HEK293 (cell line): ENCODE measurements around the gene LETM1.

Experiments used
- CTCF ChIA-PET: fragments of 350-600 bp; formaldehyde crosslinking; extraction: SDS; loops from one replicate; lab custom pipeline; 2021; ENCODE audit warnings: antibody characterized with exemption; lab: Yijun Ruan, JAX
- POLR2A ChIA-PET: fragments of 300-600 bp; formaldehyde crosslinking; extraction: SDS; loops from one replicate; lab custom pipeline; 2020; ENCODE audit warnings: antibody characterized with exemption, inconsistent platforms; lab: Yijun Ruan, JAX
- H3K27ac ChIP-seq: fragments of 200-500 bp; sonication (Bioruptor generic); 2 replicates; pipeline ENCODE4 v1.5.1; 2014; ENCODE audit warnings: low read depth, low read length, control low read depth, inconsistent platforms; ENCODE audit errors: extremely low read depth
- H3K36me3 ChIP-seq, 2 experiments: fragments of 200-500 bp in 1 of 2; sonication (Bioruptor generic) in 1 of 2; 1 replicate in 1 of 2; 2 replicates in 1 of 2; pipeline ENCODE4 v1.5.1; 2014 to 2017; ENCODE audit warnings: inconsistent platforms in 2 of 2, low read length in 2 of 2; ENCODE audit not compliant: control insufficient read depth in 2 of 2, insufficient read depth in 1 of 2
- H3K4me1 ChIP-seq: fragments of 200-500 bp; sonication (Bioruptor generic); 2 replicates; pipeline ENCODE4 v1.5.1; 2014; ENCODE audit warnings: mild to moderate bottlenecking, low read length, inconsistent platforms; ENCODE audit not compliant: control insufficient read depth, insufficient read depth
- H3K4me3 ChIP-seq: 2 replicates; pipeline ENCODE4 v1.5.1; 2011; ENCODE audit warnings: low read depth, mild to moderate bottlenecking, control low read depth, low read length, moderate library complexity
- H3K9me3 ChIP-seq: fragments of 200-500 bp; sonication (Bioruptor generic); 2 replicates; pipeline ENCODE4 v1.5.1; 2014; ENCODE audit warnings: low read depth, low read length, inconsistent platforms; ENCODE audit not compliant: control insufficient read depth, insufficient read depth
- KLF16 ChIP-seq: fragments of 450-650 bp; formaldehyde crosslinking; IDR thresholded peaks from 2 replicates; pipeline ENCODE4 v1.5.1; 2017; ENCODE audit warnings: missing biosample characterization, missing genetic modification characterization
- KLF7 ChIP-seq: fragments of 450-650 bp; formaldehyde crosslinking; IDR thresholded peaks from 2 replicates; pipeline ENCODE4 v1.5.1; 2016; ENCODE audit warnings: missing biosample characterization, missing genetic modification characterization, borderline replicate concordance
- MEIS1 ChIP-seq: sonication (generic); formaldehyde crosslinking; IDR thresholded peaks from 2 replicates; pipeline ENCODE4 v1.8.1; 2022; ENCODE audit warnings: missing genetic modification reagents, mild to moderate bottlenecking, borderline replicate concordance
- SCRT1 ChIP-seq: fragments of 450-650 bp; formaldehyde crosslinking; IDR thresholded peaks from 2 replicates; pipeline ENCODE4 v1.5.1; 2016; ENCODE audit warnings: missing biosample characterization, missing genetic modification characterization, borderline replicate concordance
- TCF7L2 ChIP-seq: IDR thresholded peaks from 2 replicates; pipeline ENCODE4 v1.6.1; 2011; ENCODE audit warnings: low read depth, mild to moderate bottlenecking, inconsistent platforms, low read length, moderate library complexity, borderline replicate concordance
- TRIM28 ChIP-seq: IDR thresholded peaks from 2 replicates; pipeline ENCODE4 v1.6.1; 2011; ENCODE audit warnings: low read length, control low read depth, borderline replicate concordance
- WT1 ChIP-seq: fragments of 450-650 bp; formaldehyde crosslinking; IDR thresholded peaks from 2 replicates; pipeline ENCODE4 v1.5.1; 2016; ENCODE audit warnings: missing biosample characterization, missing genetic modification characterization
- ZFP3 ChIP-seq: fragments of 450-650 bp; formaldehyde crosslinking; IDR thresholded peaks from 2 replicates; pipeline ENCODE4 v1.5.1; 2016; ENCODE audit warnings: low read depth, missing biosample characterization, missing genetic modification characterization
- ZNF155 ChIP-seq: fragments of 450-650 bp; formaldehyde crosslinking; IDR thresholded peaks from 2 replicates; pipeline ENCODE4 v1.5.1; 2016; ENCODE audit warnings: missing biosample characterization, missing genetic modification characterization
- ZNF184 ChIP-seq: fragments of 450-650 bp; IDR thresholded peaks from 2 replicates; pipeline ENCODE4 v1.5.1; 2018; ENCODE audit warnings: missing biosample characterization, mild to moderate bottlenecking, missing genetic modification characterization
- ZNF214 ChIP-seq: fragments of 450-650 bp; formaldehyde crosslinking; IDR thresholded peaks from 2 replicates; pipeline ENCODE4 v1.5.1; 2017; ENCODE audit warnings: missing biosample characterization, mild to moderate bottlenecking, missing genetic modification characterization, borderline replicate concordance
- ZNF266 ChIP-seq: fragments of 450-650 bp; formaldehyde crosslinking; IDR thresholded peaks from 2 replicates; pipeline ENCODE4 v1.5.1; 2016; ENCODE audit warnings: missing biosample characterization, missing genetic modification characterization, low read depth
- ZNF548 ChIP-seq: fragments of 450-650 bp; formaldehyde crosslinking; IDR thresholded peaks from 2 replicates; pipeline ENCODE4 v1.5.1; 2016; ENCODE audit warnings: missing biosample characterization, missing genetic modification characterization
- ZNF585B ChIP-seq: fragments of 450-650 bp; formaldehyde crosslinking; IDR thresholded peaks from 2 replicates; pipeline ENCODE4 v1.5.1; 2016; ENCODE audit warnings: missing biosample characterization, missing genetic modification characterization
- ZNF610 ChIP-seq: fragments of 450-650 bp; formaldehyde crosslinking; IDR thresholded peaks from 2 replicates; pipeline ENCODE4 v1.5.1; 2016; ENCODE audit warnings: missing biosample characterization, missing genetic modification characterization, borderline replicate concordance
- ZNF664 ChIP-seq: fragments of 450-650 bp; formaldehyde crosslinking; IDR thresholded peaks from 2 replicates; pipeline ENCODE4 v1.5.1; 2016; ENCODE audit warnings: missing biosample characterization, missing genetic modification characterization
- ZNF777 ChIP-seq: fragments of 450-650 bp; formaldehyde crosslinking; IDR thresholded peaks from 2 replicates; pipeline ENCODE4 v1.5.1; 2017; ENCODE audit warnings: missing biosample characterization, missing genetic modification characterization, borderline replicate concordance
- TF ChIP-seq, protein P1 (sequence below): fragments of 450-650 bp; formaldehyde crosslinking; IDR thresholded peaks from 2 replicates; pipeline ENCODE4 v1.5.1; 2016; ENCODE audit warnings: missing biosample characterization, missing genetic modification characterization
- TF ChIP-seq, protein P2 (sequence below): fragments of 450-650 bp; formaldehyde crosslinking; IDR thresholded peaks from 2 replicates; pipeline ENCODE4 v1.5.1; 2016; ENCODE audit warnings: missing biosample characterization, missing genetic modification characterization
- TF ChIP-seq, protein P3 (sequence below): fragments of 450-650 bp; formaldehyde crosslinking; IDR thresholded peaks from 2 replicates; pipeline ENCODE4 v1.5.1; 2016; ENCODE audit warnings: missing biosample characterization, missing genetic modification characterization
- TF ChIP-seq, protein P4 (sequence below): fragments of 450-650 bp; formaldehyde crosslinking; IDR thresholded peaks from 2 replicates; pipeline ENCODE4 v1.5.1; 2017; ENCODE audit warnings: missing biosample characterization, missing genetic modification characterization
- TF ChIP-seq, protein P5 (sequence below): fragments of 450-650 bp; formaldehyde crosslinking; IDR thresholded peaks from 2 replicates; pipeline ENCODE4 v1.5.1; 2017; ENCODE audit warnings: missing biosample characterization, missing genetic modification characterization

LETM1 gene

DNA sequence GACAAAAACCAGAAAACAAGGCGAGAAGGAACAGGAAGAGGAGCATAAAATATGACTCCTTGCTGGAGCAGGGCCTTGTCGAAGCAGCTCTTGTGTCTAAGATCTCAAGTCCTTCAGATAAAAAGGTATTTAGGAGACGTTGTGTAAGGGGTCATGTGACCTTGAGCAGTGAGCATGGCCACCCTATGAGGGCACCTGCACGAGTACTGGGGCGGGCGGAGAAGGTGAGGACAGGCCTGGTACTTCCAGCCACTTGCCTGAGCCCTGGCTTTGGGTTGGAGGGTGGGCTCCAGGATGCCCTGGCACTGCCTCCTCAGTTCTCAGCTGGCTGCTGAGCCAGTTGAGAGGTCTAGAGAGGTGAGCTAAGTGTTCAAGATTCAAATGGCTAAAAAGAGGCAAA, 45.2 kb upstream of the LETM1 start (continued):
- no peak for TF ChIP-seq KLF7 (tag by site-specific recombination)
- TF ChIP-seq SCRT1 (tag by site-specific recombination): no peak
- TF ChIP-seq TRIM28: no peak

DNA sequence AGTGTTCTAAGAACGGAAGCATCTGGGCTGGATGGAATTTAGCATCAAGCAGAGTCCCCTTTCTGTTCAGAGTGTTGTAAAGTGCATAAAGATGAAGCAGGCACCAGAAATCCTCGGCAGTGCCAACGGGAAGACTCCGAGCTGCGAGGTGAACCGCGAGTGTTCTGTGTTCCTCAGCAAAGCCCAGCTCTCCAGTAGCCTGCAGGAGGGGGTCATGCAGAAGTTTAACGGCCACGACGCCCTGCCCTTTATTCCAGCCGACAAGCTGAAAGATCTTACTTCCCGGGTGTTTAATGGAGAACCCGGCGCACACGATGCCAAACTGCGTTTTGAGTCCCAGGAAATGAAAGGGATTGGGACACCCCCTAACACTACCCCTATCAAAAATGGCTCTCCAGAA, 44.7 kb upstream of the LETM1 start:
- no peak overlapping the region for H3K4me3 ChIP-seq
- H3K36me3 ChIP-seq: peaks cover 0 to 65% of the 10 kb centered on the region in 2 experiments; a peak in 2 of 3 replicates
- no peaks in the 10 kb centered on the region for H3K9me3 ChIP-seq
- H3K27ac ChIP-seq: no peak overlapping the region
- POLR2A ChIA-PET: interaction anchor here (0.8 to 1.3 kb wide), 2 partner anchors 17 to 25 kb away, joined by 3 to 5 read pairs; no protein-coding TSS in a partner anchor
- TF ChIP-seq KLF16 (tag by site-specific recombination) (no peak), WT1 (tag by site-specific recombination) (no peak), ZNF548 (tag by site-specific recombination) (no peak), ZFP3 (tag by site-specific recombination) (no peak), ZNF585B (tag by site-specific recombination) (no peak), ZNF266 (no peak), ZNF777 (tag by site-specific recombination) (no peak), ZNF184 (tag by site-specific recombination) (no peak), TCF7L2 (no peak), ZNF155 (no peak), ZNF610 (tag by site-specific recombination) (no peak), ZNF664 (no peak), ZNF214 (no peak), TRIM28 (no peak), MEIS1 (CRISPR knock-in tag) (no peak)
- TF ChIP-seq, protein P1, sequence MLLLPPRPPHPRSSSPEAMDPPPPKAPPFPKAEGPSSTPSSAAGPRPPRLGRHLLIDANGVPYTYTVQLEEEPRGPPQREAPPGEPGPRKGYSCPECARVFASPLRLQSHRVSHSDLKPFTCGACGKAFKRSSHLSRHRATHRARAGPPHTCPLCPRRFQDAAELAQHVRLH: no peak
- TF ChIP-seq, protein P2, sequence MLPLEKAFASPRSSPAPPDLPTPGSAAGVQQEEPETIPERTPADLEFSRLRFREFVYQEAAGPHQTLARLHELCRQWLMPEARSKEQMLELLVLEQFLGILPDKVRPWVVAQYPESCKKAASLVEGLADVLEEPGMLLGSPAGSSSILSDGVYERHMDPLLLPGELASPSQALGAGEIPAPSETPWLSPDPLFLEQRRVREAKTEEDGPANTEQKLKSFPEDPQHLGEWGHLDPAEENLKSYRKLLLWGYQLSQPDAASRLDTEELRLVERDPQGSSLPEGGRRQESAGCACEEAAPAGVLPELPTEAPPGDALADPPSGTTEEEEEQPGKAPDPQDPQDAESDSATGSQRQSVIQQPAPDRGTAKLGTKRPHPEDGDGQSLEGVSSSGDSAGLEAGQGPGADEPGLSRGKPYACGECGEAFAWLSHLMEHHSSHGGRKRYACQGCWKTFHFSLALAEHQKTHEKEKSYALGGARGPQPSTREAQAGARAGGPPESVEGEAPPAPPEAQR: no peak
- TF ChIP-seq, protein P3, sequence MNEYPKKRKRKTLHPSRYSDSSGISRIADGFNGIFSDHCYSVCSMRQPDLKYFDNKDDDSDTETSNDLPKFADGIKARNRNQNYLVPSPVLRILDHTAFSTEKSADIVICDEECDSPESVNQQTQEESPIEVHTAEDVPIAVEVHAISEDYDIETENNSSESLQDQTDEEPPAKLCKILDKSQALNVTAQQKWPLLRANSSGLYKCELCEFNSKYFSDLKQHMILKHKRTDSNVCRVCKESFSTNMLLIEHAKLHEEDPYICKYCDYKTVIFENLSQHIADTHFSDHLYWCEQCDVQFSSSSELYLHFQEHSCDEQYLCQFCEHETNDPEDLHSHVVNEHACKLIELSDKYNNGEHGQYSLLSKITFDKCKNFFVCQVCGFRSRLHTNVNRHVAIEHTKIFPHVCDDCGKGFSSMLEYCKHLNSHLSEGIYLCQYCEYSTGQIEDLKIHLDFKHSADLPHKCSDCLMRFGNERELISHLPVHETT (tag by site-specific recombination): no peak
- TF ChIP-seq, protein P4, sequence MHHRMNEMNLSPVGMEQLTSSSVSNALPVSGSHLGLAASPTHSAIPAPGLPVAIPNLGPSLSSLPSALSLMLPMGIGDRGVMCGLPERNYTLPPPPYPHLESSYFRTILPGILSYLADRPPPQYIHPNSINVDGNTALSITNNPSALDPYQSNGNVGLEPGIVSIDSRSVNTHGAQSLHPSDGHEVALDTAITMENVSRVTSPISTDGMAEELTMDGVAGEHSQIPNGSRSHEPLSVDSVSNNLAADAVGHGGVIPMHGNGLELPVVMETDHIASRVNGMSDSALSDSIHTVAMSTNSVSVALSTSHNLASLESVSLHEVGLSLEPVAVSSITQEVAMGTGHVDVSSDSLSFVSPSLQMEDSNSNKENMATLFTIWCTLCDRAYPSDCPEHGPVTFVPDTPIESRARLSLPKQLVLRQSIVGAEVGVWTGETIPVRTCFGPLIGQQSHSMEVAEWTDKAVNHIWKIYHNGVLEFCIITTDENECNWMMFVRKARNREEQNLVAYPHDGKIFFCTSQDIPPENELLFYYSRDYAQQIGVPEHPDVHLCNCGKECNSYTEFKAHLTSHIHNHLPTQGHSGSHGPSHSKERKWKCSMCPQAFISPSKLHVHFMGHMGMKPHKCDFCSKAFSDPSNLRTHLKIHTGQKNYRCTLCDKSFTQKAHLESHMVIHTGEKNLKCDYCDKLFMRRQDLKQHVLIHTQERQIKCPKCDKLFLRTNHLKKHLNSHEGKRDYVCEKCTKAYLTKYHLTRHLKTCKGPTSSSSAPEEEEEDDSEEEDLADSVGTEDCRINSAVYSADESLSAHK (tag by site-specific recombination): no peak
- TF ChIP-seq, protein P5, sequence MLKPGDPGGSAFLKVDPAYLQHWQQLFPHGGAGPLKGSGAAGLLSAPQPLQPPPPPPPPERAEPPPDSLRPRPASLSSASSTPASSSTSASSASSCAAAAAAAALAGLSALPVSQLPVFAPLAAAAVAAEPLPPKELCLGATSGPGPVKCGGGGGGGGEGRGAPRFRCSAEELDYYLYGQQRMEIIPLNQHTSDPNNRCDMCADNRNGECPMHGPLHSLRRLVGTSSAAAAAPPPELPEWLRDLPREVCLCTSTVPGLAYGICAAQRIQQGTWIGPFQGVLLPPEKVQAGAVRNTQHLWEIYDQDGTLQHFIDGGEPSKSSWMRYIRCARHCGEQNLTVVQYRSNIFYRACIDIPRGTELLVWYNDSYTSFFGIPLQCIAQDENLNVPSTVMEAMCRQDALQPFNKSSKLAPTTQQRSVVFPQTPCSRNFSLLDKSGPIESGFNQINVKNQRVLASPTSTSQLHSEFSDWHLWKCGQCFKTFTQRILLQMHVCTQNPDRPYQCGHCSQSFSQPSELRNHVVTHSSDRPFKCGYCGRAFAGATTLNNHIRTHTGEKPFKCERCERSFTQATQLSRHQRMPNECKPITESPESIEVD (tag by site-specific recombination): no peak
- H3K4me1 ChIP-seq: 0 out of 2 replicates have a peak, but pooled peaks cover 3% of the 10 kb centered on the region
- CTCF ChIA-PET: interaction anchor here (0.6 to 4.0 kb wide), 14 partner anchors 9 to 157 kb away, joined by 3 to 33 read pairs (median 5); no protein-coding TSS in a partner anchor
